ENCODE results near the gene AGBL3.
"Not testable (repeated sequence)": the region's sequence is repeated elsewhere in the genome, so short reads cannot be mapped to it uniquely, and the experiment has no call there.

The AGBL3 gene

DNA sequence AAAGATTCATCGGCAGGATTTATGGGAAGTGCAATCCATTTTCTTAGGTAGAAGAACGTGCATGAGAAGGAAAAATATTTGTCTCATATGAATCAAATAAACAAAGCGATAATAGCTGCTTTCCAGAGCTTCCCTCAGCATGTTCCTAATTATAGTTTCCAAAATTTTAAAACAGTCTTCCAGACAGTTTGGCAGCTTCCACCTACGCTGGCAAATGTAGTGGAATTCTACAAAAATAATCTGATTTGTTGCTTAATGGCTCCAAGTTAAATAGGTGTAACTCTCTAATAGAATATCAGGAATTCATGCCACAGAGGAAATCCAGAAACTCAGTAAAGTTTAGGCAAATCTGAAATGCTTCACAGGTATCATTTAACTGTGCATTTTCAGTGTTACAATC is 23.3 kb upstream of the AGBL3 start:
- no peak for DNase-seq (ENCODE audit: low spot score)

DNA sequence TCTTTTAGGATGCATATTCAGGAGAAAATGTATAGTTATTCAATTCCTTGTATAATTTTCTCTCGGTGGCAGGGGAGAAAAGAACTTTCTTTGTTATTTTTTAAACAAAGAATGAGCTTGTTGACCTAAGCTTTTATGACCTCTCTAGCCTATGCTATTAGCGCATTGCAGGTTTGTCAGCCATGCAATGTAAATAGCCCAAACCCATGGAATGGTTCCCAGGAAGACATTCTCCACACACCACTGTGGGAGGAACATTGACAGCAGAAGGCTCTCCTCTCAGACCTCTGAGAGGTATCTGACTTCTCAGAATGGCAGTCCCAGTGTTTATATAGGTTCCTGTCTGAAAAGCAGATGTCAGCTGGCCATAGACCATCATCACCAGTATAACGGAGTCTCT is 19.6 kb upstream of the AGBL3 start:
- DNase-seq (ENCODE audit: low spot score) = no peak

DNA sequence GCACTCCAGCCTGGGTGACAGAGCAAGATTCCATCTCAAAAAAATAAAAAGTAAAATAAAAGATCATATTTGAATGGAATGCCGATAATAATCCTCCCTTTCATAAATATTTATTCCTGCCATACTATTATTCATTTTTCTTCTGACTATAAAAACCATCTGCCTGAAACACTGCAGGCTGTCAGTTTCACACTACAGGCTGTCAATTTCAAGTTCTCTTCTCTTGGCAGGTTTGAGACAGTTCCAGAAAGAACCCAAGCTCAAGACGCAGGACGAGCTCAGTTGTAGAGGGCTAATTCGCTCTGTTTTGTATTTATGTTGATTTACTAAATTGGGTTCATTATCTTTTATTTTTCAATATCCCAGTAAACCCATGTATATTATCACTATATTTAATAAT is 18.2 kb upstream of the AGBL3 start:
- no peak for DNase-seq (ENCODE audit: low spot score)

DNA sequence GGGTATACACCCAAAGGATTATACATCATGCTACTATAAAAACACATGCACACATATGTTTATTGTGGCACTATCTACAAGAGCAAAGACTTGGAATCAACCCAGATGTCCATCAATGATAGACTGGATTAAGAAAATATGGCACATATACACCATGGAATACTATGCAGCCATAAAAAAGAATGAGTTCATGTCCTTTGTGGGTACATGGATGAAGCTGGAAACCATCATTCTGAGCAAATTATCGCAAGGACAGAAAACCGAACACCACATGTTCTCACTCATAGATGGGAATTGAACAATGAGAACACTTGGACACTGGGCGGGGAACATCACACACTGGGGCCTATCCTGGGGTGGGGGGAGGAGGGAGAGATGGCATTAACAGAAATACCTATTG is 4.7 kb upstream of the AGBL3 start:
- not testable (repeated sequence) for DNase-seq (ENCODE audit: low spot score)

DNA sequence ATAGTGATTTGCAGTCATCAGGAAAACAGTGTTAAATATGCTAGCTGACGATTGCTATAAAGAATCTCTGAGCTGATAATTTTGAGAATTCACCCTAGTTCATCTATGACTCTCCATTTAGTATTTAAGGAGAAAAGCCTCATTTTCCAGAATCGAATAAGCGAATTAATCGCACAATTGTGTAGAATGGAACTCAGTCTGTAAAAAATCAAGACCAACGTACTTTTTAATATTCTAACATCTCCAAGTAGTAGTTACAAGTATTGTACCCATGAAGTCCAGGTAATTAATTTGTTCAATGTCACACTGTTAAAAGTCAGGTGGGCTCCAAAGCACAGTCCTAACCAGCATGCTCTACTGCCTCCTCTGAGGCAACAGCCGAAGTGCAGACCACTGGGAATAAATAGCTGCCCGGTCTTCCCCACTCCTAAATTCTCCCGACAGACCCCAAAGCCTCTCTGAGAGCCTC is 380 bp upstream of the AGBL3 start:
- no peak for DNase-seq (ENCODE audit: low spot score)

DNA sequence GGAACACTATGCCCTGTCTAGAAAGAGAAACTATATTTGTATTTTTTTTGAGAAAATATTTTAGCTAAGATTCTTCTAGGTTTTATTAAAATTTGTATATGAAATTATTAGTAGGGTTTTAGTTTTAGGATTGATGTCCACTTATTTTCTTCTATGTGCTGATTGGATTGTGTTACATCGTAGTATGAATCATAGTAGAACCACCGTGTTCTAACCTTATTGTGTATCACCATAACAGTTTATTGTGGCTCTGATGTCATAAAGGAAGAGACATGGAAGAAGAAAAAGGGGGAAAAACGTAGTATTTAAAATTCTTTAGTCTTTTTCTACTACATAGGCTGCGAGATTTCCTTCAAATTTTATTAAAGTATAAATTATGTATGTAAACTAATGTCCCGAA is 1.9 kb downstream of the AGBL3 start:
- DNase-seq (ENCODE audit: low spot score) = no peak

DNA sequence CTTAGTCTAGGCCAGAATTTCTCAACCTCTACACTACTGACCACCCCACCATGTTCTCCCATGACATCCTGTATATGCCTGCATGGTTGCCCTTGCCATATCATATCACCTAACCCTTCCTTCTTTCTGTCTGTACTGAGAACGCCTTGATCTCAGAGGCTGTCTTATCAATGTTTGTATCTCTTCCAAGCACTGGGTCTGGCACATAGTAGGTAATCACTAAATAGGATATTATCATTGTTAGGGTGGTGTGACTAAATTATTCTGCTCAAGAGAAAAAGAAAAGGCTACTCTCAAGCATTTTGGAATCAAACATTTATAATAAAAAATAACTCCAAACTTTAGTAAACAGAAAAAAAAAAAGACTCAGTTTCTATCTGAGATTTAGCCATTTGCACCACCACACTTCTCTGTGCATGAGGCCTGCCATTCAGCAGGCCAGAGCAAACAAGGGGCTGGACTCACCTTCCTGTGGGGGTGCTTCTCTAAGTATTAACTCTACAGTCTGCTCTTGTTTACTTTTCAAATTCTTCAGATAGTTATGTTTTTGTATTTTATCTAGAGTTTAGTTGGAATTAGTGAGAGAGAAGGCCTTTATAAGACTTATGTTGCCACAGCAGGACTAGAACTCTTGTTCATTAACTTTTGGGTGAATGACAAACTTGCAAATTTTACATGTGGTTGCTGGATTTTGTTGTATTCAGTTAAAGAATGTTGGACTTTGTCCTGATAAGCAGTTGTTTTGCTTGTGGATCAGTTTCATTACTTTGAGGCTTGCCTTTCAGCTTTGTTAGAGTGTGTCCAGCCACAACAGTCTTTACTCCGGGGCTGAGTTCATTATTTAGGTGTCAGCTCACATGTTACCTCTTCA is 5.4 kb downstream of the AGBL3 start:
- DNase-seq (ENCODE audit: low spot score) = no peak

DNA sequence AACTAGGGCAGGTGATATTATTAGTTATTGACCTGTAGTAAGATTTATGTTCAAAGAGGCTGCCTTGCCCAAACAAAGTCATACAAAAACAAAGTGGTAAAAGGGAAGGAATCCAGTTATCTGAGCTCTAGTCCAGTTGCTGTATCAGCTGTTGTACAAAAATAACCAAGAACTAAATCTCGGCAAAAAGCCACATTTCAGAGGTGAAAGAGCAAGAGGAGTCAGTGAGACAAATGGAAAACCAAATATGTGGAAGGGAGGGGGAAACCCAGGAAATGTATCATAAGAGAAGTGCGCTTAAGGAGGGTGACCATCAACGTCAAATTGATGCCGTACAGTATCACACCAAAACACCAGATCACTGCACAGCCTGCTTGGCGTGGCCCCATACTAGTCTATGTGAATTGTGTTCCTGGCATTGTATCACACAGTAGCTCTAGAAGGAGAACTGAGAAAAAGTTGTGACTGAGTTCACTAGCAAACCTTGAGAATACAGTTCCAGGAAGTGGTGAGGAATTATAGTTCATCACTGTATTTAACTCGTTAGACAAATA is 6.4 kb downstream of the AGBL3 start:
- DNase-seq (ENCODE audit: low spot score) = no peak

DNA sequence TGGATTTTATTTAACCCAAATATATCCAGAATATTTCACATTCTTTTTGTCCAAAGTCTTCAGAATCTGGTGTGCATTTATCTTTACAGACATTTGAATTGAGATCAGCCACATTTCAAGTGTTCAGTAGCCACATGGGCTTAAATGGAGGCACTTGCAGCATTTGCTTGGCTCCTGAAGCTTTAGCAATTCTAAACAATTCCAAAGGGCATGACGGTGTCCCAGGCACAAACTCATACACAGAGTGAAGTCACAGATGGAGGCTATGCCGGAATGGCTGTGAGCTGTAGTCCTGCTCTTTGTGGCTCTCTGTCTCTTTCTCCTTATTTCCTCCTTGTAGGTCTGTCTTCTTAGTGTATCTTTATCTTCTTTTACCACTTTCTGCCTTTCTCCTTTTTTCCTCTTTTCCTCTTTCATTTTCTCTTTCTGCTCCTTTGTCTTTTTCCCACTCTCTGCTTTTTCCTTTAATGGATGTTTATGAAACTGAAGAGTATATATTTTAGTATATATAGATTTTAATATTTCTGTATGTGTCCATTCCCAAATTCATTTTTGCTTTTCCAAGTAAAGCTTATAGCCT is 7.7 kb downstream of the AGBL3 start:
- no peak for DNase-seq (ENCODE audit: low spot score)

DNA sequence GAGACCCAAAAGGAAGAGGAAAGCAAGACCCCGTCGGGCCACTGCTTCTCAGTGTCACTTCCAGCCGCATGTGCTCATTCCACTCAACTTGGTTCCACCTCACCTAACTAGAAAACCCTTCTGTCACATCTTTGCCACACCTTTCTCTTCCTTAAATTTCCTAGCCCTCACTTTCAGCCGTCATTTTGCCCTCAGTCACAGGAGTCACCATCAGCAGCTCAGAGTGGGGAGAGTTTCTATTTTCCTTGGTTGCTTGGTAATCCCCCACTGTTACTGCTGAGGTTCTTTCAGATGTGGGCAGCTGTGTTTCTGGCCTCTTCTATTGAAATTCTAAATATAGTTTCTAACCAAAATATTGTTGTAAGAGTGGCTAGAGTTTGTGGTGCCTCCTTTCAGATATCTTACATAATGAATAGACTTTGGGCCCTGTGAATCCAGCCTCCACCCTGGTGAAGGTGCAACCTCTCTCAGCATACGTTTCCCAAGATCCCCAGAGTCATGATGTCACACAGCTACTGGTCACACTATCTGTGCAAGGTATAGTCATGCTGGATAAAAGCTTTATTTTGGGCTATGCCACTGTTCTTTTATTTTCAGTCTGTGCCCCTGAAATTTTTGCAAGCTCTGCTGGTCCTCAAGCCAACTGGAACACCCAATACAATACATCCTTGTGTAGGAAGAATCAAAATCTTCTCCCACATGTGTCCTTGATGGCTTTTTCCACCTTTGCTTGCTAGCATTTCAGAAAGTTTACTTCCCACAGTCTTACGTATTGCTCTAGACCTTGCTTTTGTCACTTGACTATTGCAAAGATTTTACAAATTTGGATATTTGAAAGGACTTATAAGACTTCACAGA is 9.2 kb downstream of the AGBL3 start:
- no peak for DNase-seq (ENCODE audit: low spot score)

DNA sequence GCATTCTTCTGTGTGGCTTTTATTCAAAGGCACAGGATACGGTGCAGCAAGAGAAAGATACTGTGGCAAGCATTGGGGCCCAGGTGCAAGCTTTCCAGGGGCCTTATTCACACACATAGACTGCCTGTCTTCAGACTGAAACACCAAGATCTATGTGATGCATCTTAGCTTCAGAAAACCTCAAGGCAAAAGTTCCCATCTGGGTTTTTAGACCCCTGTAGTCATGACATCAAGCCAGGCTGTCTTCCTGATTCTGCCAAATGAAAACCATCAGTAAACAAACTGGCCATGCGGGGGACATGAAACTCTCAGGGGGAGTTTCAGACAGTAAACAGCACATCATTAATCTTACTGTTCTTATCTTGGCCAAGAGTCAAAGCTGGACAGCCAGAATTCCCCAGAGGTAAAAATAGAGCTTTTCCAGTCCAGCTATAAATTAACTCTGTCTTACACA is 9.8 kb downstream of the AGBL3 start:
- DNase-seq (ENCODE audit: low spot score) = no peak

DNA sequence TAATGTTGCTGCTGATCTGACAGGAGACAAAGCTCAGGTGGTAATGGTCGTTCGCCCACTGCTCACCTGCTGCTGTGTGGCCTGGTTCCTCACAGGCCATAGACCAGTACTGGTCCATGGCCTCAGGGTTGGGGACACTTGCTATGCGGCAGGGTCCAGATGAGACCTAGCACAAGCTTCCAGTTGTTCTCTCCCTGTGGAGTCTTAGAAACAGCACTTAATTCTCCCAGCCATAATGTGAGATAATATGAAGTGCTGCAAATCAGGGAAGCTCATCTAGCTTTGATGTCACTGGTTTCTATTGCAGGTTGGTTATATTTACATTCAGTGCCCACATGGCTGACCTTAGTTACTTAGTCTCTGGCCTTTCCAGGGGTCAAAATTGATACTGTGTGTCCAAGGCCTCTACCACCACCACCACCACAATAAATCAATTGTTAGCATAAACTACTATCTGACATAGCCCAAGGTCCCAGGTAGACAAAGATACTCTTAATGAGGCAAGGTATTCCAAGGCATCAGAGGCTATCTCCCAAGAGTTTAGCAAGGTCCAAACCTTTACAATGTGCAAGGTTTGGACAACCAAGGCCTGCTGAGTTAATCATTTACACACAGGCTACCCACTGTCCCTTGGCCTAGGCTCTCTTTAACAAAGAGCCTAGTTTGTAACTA is 11.0 kb downstream of the AGBL3 start:
- DNase-seq (ENCODE audit: low spot score) = no peak

DNA sequence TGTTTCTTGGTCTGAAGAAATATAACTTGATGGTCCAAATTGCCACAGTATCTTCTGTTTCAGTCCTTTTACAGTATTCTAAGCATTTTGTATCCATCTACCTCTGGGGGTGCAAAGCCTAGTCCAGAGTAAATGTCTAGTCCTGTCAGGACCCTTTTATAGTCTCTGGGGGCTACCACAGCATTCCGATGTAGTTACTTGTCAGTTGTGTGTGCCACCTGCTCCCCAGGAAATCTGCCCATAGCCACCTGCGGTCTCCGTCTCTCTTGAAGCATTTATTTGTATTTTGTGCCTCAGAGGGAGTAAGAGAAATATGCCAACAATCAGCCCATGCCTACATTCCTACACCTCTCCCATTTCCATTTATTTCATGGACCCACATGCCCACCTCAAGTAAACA is 12.8 kb downstream of the AGBL3 start:
- no peak for DNase-seq (ENCODE audit: low spot score)

DNA sequence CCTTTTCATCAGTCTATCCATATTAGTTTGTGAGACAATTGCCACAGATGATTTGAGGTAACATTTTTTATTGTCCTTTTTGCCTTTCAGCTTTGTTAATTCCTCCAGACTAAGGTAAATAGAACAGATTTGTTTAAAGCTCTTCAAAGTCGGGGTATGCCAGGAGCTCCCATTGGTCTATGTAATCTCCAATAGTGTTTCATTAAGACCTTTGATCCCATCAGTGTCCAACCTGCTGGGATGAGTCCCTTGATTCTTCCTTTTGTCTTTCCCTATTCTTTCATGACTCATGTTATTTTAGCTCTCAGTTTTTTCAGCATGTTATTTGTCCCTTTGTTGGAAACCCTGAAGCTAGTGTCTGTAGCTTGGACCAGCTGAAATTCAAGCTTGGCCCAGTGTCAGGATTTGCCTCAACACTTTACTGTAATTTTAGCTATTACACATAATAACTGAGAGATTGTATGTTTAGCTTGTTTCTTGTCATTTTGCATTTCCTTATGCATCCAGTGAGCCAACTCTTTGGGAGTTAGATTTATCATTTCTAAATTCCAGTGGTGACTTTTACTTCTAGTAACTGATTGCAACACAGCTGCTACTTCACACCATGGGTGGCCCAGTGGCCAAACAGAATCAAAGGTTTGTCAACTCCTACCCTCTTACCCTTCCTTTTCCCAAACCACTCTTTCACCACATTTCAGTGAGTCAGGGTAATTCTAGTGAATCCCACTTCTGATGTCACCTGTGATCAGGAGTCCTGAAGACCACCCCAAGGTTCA is 15.3 kb downstream of the AGBL3 start:
- no peak for DNase-seq (ENCODE audit: low spot score)

DNA sequence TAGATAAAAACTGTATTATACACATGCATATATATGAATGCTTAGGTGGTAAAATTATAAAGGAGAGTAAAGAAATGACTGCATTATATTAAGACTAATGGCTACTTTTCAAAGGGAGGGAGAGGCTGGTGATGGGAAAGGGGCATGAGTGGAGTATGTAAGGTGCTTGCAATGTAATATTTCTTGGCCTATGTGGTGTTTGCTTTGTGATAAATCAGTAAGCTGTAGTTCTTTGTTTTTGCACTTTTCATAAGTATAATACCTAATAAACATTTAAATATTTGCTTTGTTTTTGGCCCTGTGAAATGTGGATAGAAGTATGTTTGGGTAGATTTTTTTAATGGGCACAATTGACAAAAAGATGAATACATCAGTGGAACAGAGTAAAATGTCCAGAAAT is 25.9 kb downstream of the AGBL3 start:
- DNase-seq (ENCODE audit: low spot score) = no peak

DNA sequence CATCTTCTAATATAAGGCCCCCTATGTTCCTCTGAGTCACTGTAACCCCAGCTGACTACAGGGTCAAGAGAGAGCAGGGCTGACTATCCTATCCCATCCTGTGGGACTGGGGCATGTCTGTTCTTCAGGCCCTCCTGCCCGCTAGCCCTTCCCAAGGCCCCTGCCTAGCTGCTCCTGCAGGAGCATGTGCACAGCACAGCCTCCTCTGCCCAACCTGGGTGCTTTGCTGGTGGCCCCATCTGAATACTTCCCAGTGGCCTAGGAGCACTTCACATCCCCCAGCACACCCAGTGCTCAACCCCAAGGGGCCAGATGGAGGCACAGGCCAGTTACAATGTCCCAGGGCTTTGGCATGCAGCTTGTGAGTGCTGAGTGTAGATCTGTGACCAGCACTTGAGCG is 37.3 kb downstream of the AGBL3 start:
- DNase-seq (ENCODE audit: low spot score) = no peak

DNA sequence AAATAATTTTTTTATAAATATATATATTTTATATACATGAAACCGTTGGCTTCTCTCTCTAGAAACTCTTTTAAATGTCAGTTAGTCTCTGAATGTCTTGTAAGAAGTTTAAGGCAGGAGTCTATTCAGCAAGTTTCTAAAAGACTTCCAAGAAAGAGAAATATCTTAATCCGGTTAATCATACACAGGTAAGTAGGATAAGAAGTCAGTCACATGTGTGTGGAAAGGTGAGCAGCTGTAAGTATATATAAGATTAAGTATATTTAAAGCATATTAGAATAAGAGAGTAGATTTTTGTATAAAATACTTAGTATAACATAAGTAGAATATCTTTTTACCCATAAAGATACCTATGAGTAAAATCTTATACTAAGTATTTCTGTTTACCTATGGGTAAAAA is 48.9 kb downstream of the AGBL3 start:
- DNase-seq (ENCODE audit: low spot score) = no peak

DNA sequence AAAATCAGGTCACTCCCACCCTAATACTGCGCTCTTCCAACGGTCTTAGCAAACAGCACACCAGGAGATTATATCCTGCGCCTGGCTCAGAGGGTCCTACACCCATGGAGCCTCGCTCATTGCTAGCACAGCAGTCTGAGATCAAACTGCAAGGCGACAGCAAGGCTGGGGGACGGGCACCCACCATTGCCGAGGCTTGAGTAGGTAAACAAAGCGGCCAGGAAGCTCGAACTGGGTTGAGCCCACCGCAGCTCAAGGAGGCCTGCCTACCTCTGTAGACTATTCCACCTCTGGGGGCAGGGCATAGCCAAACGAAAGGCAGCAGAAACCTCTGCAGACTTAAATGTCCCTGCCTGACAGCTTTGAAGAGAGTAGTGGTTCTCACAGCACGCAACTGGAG is 80.7 kb downstream of the AGBL3 start:
- not testable (repeated sequence) for DNase-seq (ENCODE audit: low spot score)

DNA sequence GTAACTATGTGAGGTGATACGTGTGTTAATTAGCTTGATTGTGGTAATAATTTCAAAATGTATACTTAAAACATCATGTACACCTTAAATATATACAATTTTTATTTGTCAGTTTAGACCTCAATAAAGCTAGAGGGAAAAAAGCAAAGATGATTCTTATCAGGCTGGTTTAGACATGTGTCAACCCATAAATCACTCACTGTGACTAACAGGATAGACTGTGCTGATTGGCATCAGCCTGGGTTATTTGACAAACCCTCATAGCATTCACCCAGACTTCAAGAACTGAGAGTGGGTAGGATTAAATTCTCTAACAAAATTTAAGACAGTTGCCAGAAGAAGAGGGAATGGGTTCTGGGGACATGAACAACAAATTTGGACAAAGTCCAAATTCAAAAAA is 87.8 kb downstream of the AGBL3 start:
- no peak for DNase-seq (ENCODE audit: low spot score)

DNA sequence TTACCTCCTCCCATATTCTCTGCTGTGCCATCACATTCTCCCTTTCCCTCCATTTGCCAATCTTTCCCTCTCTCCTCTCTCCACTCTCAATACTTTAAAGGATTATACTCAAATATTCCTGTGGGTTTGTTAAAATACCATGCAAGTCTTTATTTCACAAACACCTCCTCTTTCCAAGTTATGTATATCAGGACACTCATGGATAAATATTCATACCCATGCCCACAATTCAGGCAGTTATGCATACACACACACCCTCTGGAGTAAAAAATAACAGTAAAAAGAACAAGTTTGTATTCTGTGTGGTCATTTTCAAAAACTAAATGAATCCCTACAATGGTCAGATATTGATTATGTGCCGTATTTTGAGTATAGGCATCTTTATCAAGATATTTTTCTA is 88.2 kb downstream of the AGBL3 start:
- DNase-seq (ENCODE audit: low spot score) = no peak

DNA sequence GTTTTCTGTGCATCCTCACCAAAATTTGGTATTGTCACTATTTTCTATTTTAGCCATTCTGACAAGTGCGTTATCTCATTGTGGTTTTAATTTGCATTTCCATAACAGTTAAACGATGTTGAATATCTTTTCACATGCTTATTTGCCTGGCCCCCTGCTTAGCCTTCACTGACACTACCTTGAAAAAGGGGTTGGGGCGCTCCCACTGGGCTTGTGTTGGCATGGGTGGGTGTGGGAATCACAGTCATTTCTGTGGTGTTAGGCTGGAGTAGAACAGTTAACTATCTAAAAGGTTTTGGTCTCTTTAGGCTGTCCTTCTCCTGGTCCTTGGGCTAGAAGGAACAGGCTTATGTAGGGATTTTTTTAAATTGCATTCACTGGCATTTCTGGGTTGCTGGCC is 89.4 kb downstream of the AGBL3 start:
- DNase-seq (ENCODE audit: low spot score) = no peak

Data from globus pallidus (tissue), 1 donor.